Mesendoderm (in vitro differentiated cells): Measurements from ENCODE around the gene ZNF469.

ENCODE experiments used
- DNase-seq: peaks from one replicate; pipeline ENCODE4 v3.0.0; 2013
- H2AK5ac ChIP-seq: 2 replicates; pipeline ENCODE4 v1.6.1; 2013; ENCODE audit warnings: low read length, inconsistent platforms
- H2BK120ac ChIP-seq: 2 replicates; pipeline ENCODE4 v1.6.1; 2013; ENCODE audit warnings: low read depth, mild to moderate bottlenecking, low read length, moderate library complexity, mixed read lengths
- H2BK15ac ChIP-seq: replicated peaks from 2 replicates; pipeline ENCODE4 v1.6.1; 2013; ENCODE audit warnings: low read depth, mild to moderate bottlenecking, moderate library complexity
- H2BK5ac ChIP-seq: 2 replicates; pipeline ENCODE4 v1.6.1; 2013; ENCODE audit warnings: low read length, inconsistent platforms
- H3K18ac ChIP-seq: 2 replicates; pipeline ENCODE4 v1.6.1; 2013; ENCODE audit warnings: mild to moderate bottlenecking, low read length, mixed read lengths
- H3K23ac ChIP-seq: one replicate; pipeline ENCODE4 v1.6.1; 2013; ENCODE audit warnings: low read length
- H3K27ac ChIP-seq: 2 replicates; pipeline ENCODE4 v1.5.1; 2013; ENCODE audit warnings: low read depth, mild to moderate bottlenecking, inconsistent platforms, low read length, moderate library complexity
- H3K27me3 ChIP-seq: 2 replicates; pipeline ENCODE4 v1.6.1; 2013; ENCODE audit warnings: low read length, control low read depth, mild to moderate bottlenecking, inconsistent platforms; ENCODE audit not compliant: insufficient read depth, poor library complexity
- H3K36me3 ChIP-seq: 2 replicates; pipeline ENCODE4 v1.6.1; 2013; ENCODE audit warnings: low read length, inconsistent platforms; ENCODE audit not compliant: control insufficient read depth, insufficient read depth
- H3K4ac ChIP-seq: one replicate; pipeline ENCODE4 v1.6.1; 2013; ENCODE audit warnings: low read depth, mild to moderate bottlenecking, low read length, moderate library complexity
- H3K4me1 ChIP-seq: 2 replicates; pipeline ENCODE4 v1.6.1; 2013; ENCODE audit warnings: low read depth, low read length, inconsistent platforms; ENCODE audit not compliant: control insufficient read depth
- H3K4me2 ChIP-seq: 2 replicates; pipeline ENCODE4 v1.6.1; 2013; ENCODE audit warnings: low read length
- H3K4me3 ChIP-seq: 2 replicates; pipeline ENCODE4 v1.5.1; 2013; ENCODE audit warnings: mild to moderate bottlenecking, low read length
- H3K56ac ChIP-seq: one replicate; pipeline ENCODE4 v1.6.1; 2013; ENCODE audit warnings: low read length
- H3K79me1 ChIP-seq: 2 replicates; pipeline ENCODE4 v1.6.1; 2013; ENCODE audit warnings: low read length, inconsistent platforms
- H3K79me2 ChIP-seq: 2 replicates; pipeline ENCODE4 v1.6.1; 2013; ENCODE audit warnings: mild to moderate bottlenecking, low read length; ENCODE audit not compliant: control insufficient read depth, insufficient read depth
- H3K9ac ChIP-seq: 2 replicates; pipeline ENCODE4 v1.6.1; 2013; ENCODE audit warnings: low read length, inconsistent platforms
- H4K5ac ChIP-seq: one replicate; pipeline ENCODE4 v1.6.1; 2013; ENCODE audit warnings: low read length
- H4K8ac ChIP-seq: one replicate; pipeline ENCODE4 v1.6.1; 2013; ENCODE audit warnings: low read depth, mild to moderate bottlenecking, control low read depth, low read length, moderate library complexity
- WGBS: extraction: QIAGEN DNeasy Blood & Tissue Kit; methylation state at CpG from one replicate; pipeline ENCODE4 v1.1.7; 2013; ENCODE audit warnings: low lambda C conversion rate, missing lambda C conversion rate; ENCODE audit not compliant: insufficient coverage; ENCODE audit errors: extremely low coverage; 5-methylcytosine and 5-hydroxymethylcytosine counted together

The ZNF469 gene

GRCh38 chr16:88349903-88350900 lies 32.6 kb upstream of the ZNF469 start:
- no peak overlapping the region for H3K23ac ChIP-seq
- H3K56ac ChIP-seq: no peak overlapping the region
- H3K36me3 ChIP-seq: no peaks in the 10 kb centered on the region
- H2AK5ac ChIP-seq: no peak overlapping the region
- no peak overlapping the region for H3K4ac ChIP-seq
- H3K27ac ChIP-seq: no peak overlapping the region
- no peak overlapping the region for H4K5ac ChIP-seq
- 100% methylated on average over 1 of the region's 32 CpGs for WGBS
- H4K8ac ChIP-seq: no peak overlapping the region
- no peak overlapping the region for H3K9ac ChIP-seq
- H2BK120ac ChIP-seq: no peak overlapping the region
- H3K79me1 ChIP-seq: no peaks in the 10 kb centered on the region
- no peak overlapping the region for H3K18ac ChIP-seq
- no peak overlapping the region for H2BK5ac ChIP-seq
- no peak overlapping the region for H3K4me3 ChIP-seq
- no peak overlapping the region for H3K4me2 ChIP-seq
- H2BK15ac ChIP-seq: no peak overlapping the region
- no peaks in the 10 kb centered on the region for H3K4me1 ChIP-seq
- no peaks in the 10 kb centered on the region for H3K27me3 ChIP-seq
- no peaks in the 10 kb centered on the region for H3K79me2 ChIP-seq
- no peak for DNase-seq

GRCh38 chr16:88350922-88351321 lies 31.8 kb upstream of the ZNF469 start:
- Histone ChIP-seq H3K79me2 (no peaks in the 10 kb centered on the region), H3K27me3 (no peaks in the 10 kb centered on the region), H2BK15ac (no peak overlapping the region), H2AK5ac (no peak overlapping the region), H4K8ac (no peak overlapping the region), H3K9ac (no peak overlapping the region), H2BK120ac (no peak overlapping the region), H3K4ac (no peak overlapping the region), H3K56ac (no peak overlapping the region), H3K4me3 (no peak overlapping the region), H4K5ac (no peak overlapping the region), H3K4me2 (no peak overlapping the region), H3K18ac (no peak overlapping the region), H3K79me1 (no peaks in the 10 kb centered on the region), H3K36me3 (no peaks in the 10 kb centered on the region), H3K23ac (no peak overlapping the region), H2BK5ac (no peak overlapping the region), H3K27ac (no peak overlapping the region), H3K4me1 (no peaks in the 10 kb centered on the region)
- DNase-seq: no peak
- no CpG with 5 or more reads among the region's 15 CpGs for WGBS

GRCh38 chr16:88351491-88352101 lies 31.2 kb upstream of the ZNF469 start:
- Histone ChIP-seq H3K27ac (no peak overlapping the region), H3K4me2 (no peak overlapping the region), H3K23ac (no peak overlapping the region), H4K8ac (no peak overlapping the region), H2AK5ac (no peak overlapping the region), H3K56ac (no peak overlapping the region), H3K27me3 (no peaks in the 10 kb centered on the region), H2BK5ac (no peak overlapping the region), H3K4ac (no peak overlapping the region), H3K9ac (no peak overlapping the region), H2BK15ac (no peak overlapping the region), H3K4me1 (no peaks in the 10 kb centered on the region), H3K18ac (no peak overlapping the region), H4K5ac (no peak overlapping the region), H3K79me1 (no peaks in the 10 kb centered on the region), H2BK120ac (no peak overlapping the region), H3K36me3 (no peaks in the 10 kb centered on the region), H3K79me2 (no peaks in the 10 kb centered on the region), H3K4me3 (no peak overlapping the region)
- WGBS: no CpG with 5 or more reads among the region's 30 CpGs
- DNase-seq: no peak

GRCh38 chr16:88352261-88353200 lies 30.2 kb upstream of the ZNF469 start:
- no peak for DNase-seq
- H3K23ac ChIP-seq: no peak overlapping the region
- H3K4me2 ChIP-seq: no peak overlapping the region
- H3K36me3 ChIP-seq: no peaks in the 10 kb centered on the region
- H3K4me1 ChIP-seq: no peaks in the 10 kb centered on the region
- no peak overlapping the region for H3K56ac ChIP-seq
- no peak overlapping the region for H4K8ac ChIP-seq
- H3K79me2 ChIP-seq: no peaks in the 10 kb centered on the region
- no peak overlapping the region for H3K27ac ChIP-seq
- H3K4ac ChIP-seq: no peak overlapping the region
- no peaks in the 10 kb centered on the region for H3K79me1 ChIP-seq
- H2BK120ac ChIP-seq: no peak overlapping the region
- H3K4me3 ChIP-seq: no peak overlapping the region
- no peaks in the 10 kb centered on the region for H3K27me3 ChIP-seq
- no peak overlapping the region for H2AK5ac ChIP-seq
- H2BK5ac ChIP-seq: no peak overlapping the region
- no peak overlapping the region for H4K5ac ChIP-seq
- no peak overlapping the region for H2BK15ac ChIP-seq
- H3K9ac ChIP-seq: no peak overlapping the region
- H3K18ac ChIP-seq: no peak overlapping the region
- WGBS: no CpG with 5 or more reads among the region's 23 CpGs

- Histone ChIP-seq H4K8ac (no peak overlapping the region), H2BK120ac (no peak overlapping the region), H3K4me3 (no peak overlapping the region), H3K23ac (no peak overlapping the region), H3K18ac (no peak overlapping the region), H3K4ac (no peak overlapping the region), H3K4me1 (no peaks in the 10 kb centered on the region), H2AK5ac (no peak overlapping the region), H3K9ac (no peak overlapping the region), H3K27ac (no peak overlapping the region), H3K56ac (no peak overlapping the region), H3K79me2 (no peaks in the 10 kb centered on the region), H2BK15ac (no peak overlapping the region), H3K36me3 (no peaks in the 10 kb centered on the region), H4K5ac (no peak overlapping the region), H3K27me3 (no peaks in the 10 kb centered on the region), H3K4me2 (no peak overlapping the region), H3K79me1 (no peaks in the 10 kb centered on the region), H2BK5ac (no peak overlapping the region)
- no peak for DNase-seq
- WGBS: no CpG with 5 or more reads among the region's 22 CpGs
Measured at GRCh38 chr16:88353232-88353631, 29.5 kb upstream of the ZNF469 start.
